ENCODE results near the gene LAMC1. TPM values are rescaled to one million over a fixed set of nuclear protein-coding genes. Genes with fewer than 3 reads are reported as not detected.

LAMC1 gene
- polyA plus RNA-seq, 3 donors: 286 to 314 (median 310) TPM

DNA sequence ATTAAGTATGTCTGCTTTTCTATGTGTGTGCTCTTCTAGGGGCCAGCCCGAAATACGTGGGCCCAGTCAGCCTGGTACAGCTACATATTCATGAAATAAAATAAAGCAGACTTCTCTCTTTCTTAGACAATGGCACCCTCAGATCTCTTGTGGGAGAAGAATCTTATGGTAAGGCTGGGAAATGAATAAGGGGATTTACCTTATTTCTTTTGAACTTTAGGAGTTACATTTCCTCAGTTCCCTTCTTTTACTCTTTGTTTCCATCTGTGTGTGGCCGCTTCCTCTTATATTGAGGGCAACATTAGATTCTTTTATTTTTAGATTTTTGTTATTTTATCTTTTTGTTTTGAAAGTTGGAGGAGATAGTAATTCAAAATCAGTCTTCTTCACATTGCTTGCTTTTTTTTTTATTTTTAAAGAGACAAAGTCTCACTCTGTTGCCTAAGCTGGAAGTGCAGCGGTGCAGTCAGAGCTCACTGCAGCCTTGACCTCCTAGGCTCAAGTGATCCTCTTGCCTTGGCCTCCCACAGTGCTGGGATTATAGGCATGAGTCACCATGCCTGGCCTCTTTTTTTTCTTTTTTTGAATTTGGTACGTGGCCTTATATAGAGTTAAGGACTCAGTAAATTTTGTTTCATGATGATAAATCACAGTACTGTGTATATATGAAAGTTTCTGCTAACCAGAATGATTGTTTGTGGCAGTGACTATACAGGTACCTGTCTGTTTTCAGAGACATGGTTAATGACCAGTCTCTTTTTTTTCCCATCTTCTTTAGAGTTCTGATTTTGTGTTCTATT is 9.1 kb downstream of the LAMC1 start:
- no peak for DNase-seq (ENCODE audit: extremely low read depth in 1 of 11, low read depth in 9 of 11, low spot score in 4 of 11)

GRCh38 chr1:183033205-183033604 is 10.0 kb downstream of the LAMC1 start:
- no peak for DNase-seq (ENCODE audit: extremely low read depth in 1 of 11, low read depth in 9 of 11, low spot score in 4 of 11)

GRCh38 chr1:183034682-183035081 is 11.5 kb downstream of the LAMC1 start:
- DNase-seq (ENCODE audit: extremely low read depth in 1 of 11, low read depth in 9 of 11, low spot score in 4 of 11): no peak

DNA sequence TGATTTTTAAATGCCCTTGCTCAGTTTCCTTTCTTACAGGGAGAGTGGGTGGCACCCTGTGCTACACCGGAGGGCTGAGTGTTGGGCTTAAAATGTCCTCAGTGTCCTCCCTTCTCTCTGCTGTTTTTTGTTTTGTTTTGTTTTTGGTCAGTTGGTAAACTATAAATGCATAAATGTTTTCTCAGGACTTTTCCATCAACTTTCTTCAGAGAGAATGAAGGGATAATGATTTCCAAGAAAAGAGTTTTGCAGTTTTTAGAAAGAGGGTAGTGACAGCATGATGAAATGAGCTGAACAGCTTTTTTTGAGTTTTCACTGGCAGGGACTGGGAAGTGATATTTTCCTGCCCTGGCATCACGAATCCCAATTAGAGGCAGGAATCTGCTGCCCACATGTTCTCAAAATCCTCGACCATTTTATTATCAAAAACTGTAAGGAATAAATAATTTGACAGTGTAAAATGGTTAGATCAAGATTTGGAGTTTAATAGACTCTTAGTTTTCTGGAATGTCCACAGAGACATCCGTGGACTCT is 15.2 kb downstream of the LAMC1 start:
- no peak for DNase-seq (ENCODE audit: extremely low read depth in 1 of 11, low read depth in 9 of 11, low spot score in 4 of 11)

DNA sequence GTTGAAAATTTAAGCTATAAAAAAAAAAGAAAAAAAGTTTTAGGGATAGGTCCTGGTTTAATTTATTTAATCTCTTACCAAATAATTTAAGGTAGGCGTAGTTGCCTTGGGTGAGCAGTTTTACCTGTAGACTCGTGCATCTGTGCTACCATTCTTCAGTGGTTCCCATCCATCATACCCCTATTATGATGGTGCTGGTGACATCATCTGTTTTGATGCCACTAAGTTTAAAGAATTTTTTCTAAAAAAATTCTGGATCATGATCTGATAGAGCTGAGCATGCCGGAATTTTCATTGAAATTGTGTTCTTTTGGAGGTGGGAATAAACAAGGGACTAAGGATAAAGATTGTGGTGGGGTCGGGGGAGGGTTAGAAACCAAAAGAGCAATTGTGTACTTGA is 15.7 kb downstream of the LAMC1 start:
- DNase-seq (ENCODE audit: extremely low read depth in 1 of 11, low read depth in 9 of 11, low spot score in 4 of 11): no peak

DNA sequence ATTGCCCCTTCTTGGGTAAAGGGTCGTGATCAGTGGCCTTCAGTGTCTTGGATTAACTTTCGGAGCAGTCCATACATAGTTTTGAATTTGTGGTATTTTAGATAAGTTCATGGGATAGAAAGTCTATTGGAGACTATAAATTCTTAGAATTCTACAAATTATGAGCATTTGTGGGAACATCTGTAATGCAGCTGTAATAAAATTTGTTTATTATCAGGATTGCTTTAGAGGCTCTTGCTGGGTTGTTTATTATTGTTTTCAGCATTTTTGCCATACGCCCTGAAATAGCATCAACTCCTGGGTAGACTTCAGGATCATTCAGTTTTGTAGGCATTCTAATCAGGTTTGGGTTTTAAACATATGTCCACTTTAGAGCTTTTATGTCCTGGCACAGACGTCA is 16.1 kb downstream of the LAMC1 start:
- no peak for DNase-seq (ENCODE audit: extremely low read depth in 1 of 11, low read depth in 9 of 11, low spot score in 4 of 11)

DNA sequence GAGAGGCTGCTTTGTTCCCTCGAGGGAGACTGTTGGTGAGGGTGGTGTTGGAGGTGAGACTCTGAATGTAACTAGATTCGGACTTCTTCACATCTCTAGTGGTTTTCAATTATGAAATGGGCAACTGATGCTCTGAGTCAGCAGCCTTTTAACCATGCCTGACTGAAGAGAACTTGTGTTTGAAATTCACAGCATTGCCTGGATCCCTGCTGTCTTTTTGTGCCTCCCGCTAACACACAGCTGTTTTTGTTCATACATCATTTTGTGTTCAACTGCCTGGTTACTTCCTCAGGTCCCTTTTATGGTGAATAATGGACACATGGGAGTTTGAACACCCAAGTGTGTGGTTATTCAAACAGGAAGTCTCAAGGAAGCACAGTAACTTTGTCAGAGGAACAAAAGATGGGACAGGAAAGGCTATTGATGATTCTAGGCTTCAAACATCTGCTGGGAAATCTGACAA is 16.8 kb downstream of the LAMC1 start:
- DNase-seq (ENCODE audit: extremely low read depth in 1 of 11, low read depth in 9 of 11, low spot score in 4 of 11): no peak

DNA sequence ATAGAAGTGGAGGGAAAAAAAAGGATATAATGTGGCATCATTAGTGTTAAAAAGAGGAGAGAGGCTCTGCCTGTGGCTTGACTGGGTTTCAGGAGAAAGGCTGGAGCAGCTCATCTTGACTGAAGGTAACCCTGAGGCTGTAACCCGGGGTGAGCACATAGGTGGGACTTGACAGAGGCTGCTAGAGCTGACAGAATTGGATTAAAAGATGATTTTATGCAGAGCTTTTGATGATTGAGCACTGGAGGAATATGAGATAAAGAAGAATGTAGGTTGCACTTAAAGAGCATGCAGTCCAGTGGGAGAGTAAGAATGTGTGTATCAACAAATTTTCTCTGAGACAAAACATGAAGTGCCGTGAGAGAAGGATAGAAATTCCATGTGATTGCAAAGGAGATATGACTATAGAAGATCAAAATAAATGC is 17.3 kb downstream of the LAMC1 start:
- no peak for DNase-seq (ENCODE audit: extremely low read depth in 1 of 11, low read depth in 9 of 11, low spot score in 4 of 11)

DNA sequence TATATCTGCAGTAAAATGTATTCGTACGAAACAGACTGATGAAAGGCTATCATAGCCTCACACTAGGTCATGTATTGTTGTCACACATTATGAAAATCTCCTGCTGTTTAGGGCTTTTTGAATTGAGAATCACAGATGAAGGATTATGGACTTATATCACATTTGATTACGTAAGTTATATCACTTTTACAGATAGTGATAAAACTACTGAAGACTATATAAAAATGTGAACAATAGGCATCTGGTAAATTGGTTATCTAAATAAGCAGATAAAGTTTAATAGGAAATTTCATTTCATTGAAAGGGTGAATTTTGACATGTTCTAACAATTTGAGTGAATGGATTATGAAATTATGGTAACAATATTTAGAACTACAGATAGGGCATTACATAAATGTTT is 20.0 kb downstream of the LAMC1 start:
- DNase-seq (ENCODE audit: extremely low read depth in 1 of 11, low read depth in 9 of 11, low spot score in 4 of 11): no peak

DNA sequence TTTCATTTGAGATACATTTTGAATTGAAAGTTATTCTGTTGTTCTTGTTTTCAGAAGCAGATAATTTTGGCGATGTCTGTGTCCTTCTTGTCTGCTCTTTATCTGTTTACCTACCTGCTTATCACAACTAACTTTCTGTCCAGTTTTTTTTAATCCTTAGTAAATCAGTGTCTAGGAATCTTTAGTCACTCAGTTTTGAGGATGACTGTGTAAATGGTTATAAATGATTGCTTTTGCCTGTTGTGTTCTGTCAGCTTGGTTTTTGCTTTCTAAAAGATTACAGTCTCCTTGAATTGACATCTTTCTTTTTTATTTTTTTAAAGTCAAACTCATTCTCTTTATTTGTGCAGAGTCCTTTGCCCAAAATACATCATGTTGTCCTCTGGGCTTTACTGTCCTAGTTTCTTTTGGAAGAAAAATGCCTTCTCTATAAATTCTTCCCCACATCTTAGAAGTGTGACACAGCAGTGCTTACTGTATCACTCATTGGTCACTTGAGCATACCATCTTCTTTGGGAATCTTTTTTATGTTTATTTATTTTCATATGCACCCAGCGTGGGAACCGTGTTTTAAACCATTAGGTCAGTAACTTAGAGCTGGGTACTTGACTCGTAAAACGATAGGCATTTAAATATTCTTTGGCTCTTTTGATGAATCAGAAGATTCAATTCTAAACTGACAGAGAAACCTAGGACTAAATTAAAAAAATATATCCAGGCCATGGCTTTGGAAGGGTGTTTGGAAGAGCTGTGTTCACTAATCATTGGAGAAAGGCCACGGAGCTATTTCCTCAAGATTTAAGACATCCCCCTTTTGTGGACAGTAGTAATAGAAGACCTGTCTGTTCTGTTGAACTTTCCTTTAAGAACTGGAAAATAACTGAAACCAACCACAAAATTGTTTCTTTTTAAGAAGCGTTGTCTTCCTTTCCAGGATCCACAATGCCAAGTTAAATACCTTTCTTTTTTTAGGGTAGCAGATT is 20.9 kb downstream of the LAMC1 start:
- no peak for DNase-seq (ENCODE audit: extremely low read depth in 1 of 11, low read depth in 9 of 11, low spot score in 4 of 11)

DNA sequence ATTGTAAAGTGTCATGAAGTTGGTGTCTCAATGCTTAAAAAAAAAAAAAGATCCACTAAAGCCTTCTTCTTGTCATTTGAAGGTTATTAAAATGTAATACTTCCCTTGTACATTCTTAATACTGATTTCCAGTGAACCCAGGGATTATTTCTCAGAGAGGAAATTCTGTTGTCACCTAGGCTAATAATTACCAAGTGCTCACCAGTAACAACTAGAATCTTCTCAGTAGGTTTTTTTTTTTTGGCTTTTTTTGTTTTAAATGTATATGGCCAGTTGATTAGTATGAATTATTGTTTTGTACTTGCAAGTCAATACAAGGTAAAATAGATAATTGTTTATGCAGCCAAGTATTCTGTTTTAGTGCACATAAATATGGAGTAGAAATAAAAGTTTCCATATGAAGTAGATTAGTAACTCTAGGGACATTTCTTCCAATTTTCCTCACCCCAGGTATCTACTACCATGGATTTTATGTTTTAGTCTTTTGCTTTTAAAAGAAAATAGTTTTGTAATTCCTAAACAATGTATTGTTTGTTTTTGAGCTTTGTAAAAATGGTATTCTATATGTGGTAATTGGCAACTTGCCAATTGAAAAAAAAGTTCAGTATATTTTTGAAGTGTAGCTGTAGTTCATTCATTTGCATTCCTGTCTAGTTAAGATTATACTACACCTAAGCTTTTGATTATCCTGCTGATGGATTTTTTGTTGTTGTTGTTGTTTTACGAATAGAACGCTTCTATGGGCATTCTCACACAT is 21.9 kb downstream of the LAMC1 start:
- DNase-seq (ENCODE audit: extremely low read depth in 1 of 11, low read depth in 9 of 11, low spot score in 4 of 11): no peak

DNA sequence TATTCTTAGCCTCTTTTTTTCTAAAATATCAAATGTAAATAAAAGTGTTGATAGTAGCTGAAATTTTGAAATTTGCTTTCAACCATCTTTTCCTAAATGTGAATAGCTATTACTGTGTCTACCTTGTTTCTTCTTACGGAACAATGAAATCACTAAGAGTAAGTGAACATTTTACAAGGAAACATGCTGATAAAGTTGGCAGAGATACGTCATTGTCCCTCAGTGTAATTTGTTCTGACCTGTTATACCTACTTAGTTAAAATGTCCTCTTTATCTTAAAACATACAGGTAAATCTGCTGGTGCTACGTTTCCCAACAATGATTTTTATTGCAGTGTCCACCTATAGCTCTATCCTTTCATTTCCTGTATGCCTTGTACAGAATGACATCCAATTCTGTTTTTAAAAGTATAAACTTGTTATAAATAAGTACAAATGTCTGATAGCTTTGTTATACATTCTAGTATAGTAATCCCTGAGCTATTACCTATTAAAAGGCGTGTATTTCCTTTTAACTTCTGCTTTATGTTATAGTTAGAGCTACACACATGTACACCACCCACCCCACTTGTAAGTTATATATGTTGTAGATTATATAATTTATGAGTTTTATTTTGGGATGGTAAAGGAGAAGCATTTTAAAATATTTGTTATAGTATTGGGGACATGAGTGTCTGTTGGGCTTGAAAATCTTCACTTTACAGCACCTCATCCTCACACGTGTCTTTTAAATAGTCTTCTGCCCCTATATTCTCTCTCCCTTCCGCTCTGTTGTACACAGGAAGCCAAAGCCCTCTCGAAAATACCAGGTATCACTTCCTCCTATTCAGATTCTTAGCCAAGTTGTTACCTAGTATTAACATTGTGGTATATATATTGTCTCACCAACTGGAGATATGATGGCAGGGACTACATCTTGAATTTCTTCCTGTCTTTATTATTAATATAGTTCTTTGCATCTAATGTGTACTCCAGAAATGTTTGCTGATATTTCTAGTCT is 25.2 kb downstream of the LAMC1 start:
- DNase-seq (ENCODE audit: extremely low read depth in 1 of 11, low read depth in 9 of 11, low spot score in 4 of 11): no peak

GRCh38 chr1:183051546-183051945 is 28.3 kb downstream of the LAMC1 start:
- DNase-seq (ENCODE audit: extremely low read depth in 1 of 11, low read depth in 9 of 11, low spot score in 4 of 11): no peak

GRCh38 chr1:183052861-183053260 is 29.6 kb downstream of the LAMC1 start:
- no peak for DNase-seq (ENCODE audit: extremely low read depth in 1 of 11, low read depth in 9 of 11, low spot score in 4 of 11)

- DNase-seq (ENCODE audit: extremely low read depth in 1 of 11, low read depth in 9 of 11, low spot score in 4 of 11): no peak
Observed at GRCh38 chr1:183058851-183059502, 35.8 kb downstream of the LAMC1 start.

- DNase-seq (ENCODE audit: extremely low read depth in 1 of 11, low read depth in 9 of 11, low spot score in 4 of 11): no peak
Observed at GRCh38 chr1:183061194-183061593, 38.0 kb downstream of the LAMC1 start.

DNA sequence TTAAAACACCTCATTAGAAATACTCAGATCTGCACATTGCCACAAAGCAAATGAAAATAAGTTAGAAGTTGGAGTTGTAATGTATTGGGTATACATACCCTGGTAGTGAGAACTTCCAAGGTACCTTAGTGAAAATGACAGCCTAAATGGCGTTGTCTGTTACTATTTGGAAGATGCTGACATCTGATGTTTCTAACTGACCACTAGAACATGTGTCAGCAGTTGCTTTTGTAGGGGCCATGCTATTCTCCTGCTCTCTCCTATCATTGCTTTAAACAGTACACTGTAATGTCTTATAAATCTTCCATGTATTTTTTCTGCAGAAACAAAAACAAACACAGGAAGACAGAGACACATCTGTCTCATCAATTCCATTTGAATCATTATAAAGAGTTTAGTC is 40.1 kb downstream of the LAMC1 start:
- DNase-seq (ENCODE audit: extremely low read depth in 1 of 11, low read depth in 9 of 11, low spot score in 4 of 11): no peak
